Measurements from ENCODE around the gene DNAH6.
"Not testable (repeated sequence)": the region's sequence is repeated elsewhere in the genome, so short reads cannot be mapped to it uniquely, and the experiment has no call there.

The DNAH6 gene

GRCh38 chr2:84757648-84758047 lies 241.3 kb downstream of the DNAH6 start:
- no peak for DNase-seq

- no peak for DNase-seq
Measured at GRCh38 chr2:84766791-84767190, 250.5 kb downstream of the DNAH6 start.

GRCh38 chr2:84768840-84769239 lies 252.5 kb downstream of the DNAH6 start:
- DNase-seq, result no peak

- no peak for DNase-seq
Measured at GRCh38 chr2:84770280-84770679, 254.0 kb downstream of the DNAH6 start.

GRCh38 chr2:84771251-84771650 lies 255.0 kb downstream of the DNAH6 start:
- no peak for DNase-seq

GRCh38 chr2:84773562-84773961 lies 257.3 kb downstream of the DNAH6 start:
- not testable (repeated sequence) for DNase-seq

GRCh38 chr2:84776011-84776410 lies 259.7 kb downstream of the DNAH6 start:
- no peak for DNase-seq

- no peak for DNase-seq
Measured at GRCh38 chr2:84778911-84779690, 262.8 kb downstream of the DNAH6 start.

GRCh38 chr2:84779781-84780180 lies 263.5 kb downstream of the DNAH6 start:
- DNase-seq, result no peak

- DNase-seq, result no peak
Measured at GRCh38 chr2:84781942-84782716, 265.8 kb downstream of the DNAH6 start.

- DNase-seq, result no peak
Measured at GRCh38 chr2:84782717-84783442, 266.6 kb downstream of the DNAH6 start.

- DNase-seq, result no peak
Measured at GRCh38 chr2:84785950-84786349, 269.7 kb downstream of the DNAH6 start.

- DNase-seq, result no peak
Measured at GRCh38 chr2:84786601-84787000, 270.3 kb downstream of the DNAH6 start.

- DNase-seq, result no peak
Measured at GRCh38 chr2:84788027-84788426, 271.7 kb downstream of the DNAH6 start.

GRCh38 chr2:84788498-84788897 lies 272.2 kb downstream of the DNAH6 start:
- DNase-seq, result no peak

GRCh38 chr2:84792856-84793522 lies 276.7 kb downstream of the DNAH6 start:
- DNase-seq, result no peak

GRCh38 chr2:84793641-84794040 lies 277.3 kb downstream of the DNAH6 start:
- no peak for DNase-seq

- no peak for DNase-seq
Measured at GRCh38 chr2:84796798-84797197, 280.5 kb downstream of the DNAH6 start.

GRCh38 chr2:84797271-84797670 lies 281.0 kb downstream of the DNAH6 start:
- no peak for DNase-seq

GRCh38 chr2:84799772-84800171 lies 283.5 kb downstream of the DNAH6 start:
- DNase-seq, result no peak

GRCh38 chr2:84800194-84800805 lies 284.0 kb downstream of the DNAH6 start:
- no peak for DNase-seq

- no peak for DNase-seq
Measured at GRCh38 chr2:84801811-84802210, 285.5 kb downstream of the DNAH6 start.

All from NCI-H1092 (cell line).